ENCODE measurements around the gene AMHR2.
"Not testable (repeated sequence)": the region's sequence is repeated elsewhere in the genome, so short reads cannot be mapped to it uniquely, and the experiment has no call there.

AMHR2 gene

GRCh38 chr12:53415752-53416389 lies 7.8 kb upstream of the AMHR2 start:
- not testable (repeated sequence) for DNase-seq

- DNase-seq: not testable (repeated sequence)
Measured at GRCh38 chr12:53417291-53417816, 6.3 kb upstream of the AMHR2 start.

- DNase-seq: no peak
Measured at GRCh38 chr12:53418221-53418620, 5.4 kb upstream of the AMHR2 start.

GRCh38 chr12:53419756-53420155 lies 3.9 kb upstream of the AMHR2 start:
- DNase-seq: no peak

- DNase-seq: not testable (repeated sequence)
Measured at GRCh38 chr12:53422247-53422646, 1.4 kb upstream of the AMHR2 start.

GRCh38 chr12:53424626-53425514 lies 1.2 kb downstream of the AMHR2 start:
- no peak for DNase-seq

- DNase-seq: no peak
Measured at GRCh38 chr12:53425515-53426150, 2.0 kb downstream of the AMHR2 start.

- DNase-seq: no peak
Measured at GRCh38 chr12:53427905-53428594, 4.4 kb downstream of the AMHR2 start.

- DNase-seq: no peak
Measured at GRCh38 chr12:53428741-53429140, 5.1 kb downstream of the AMHR2 start.

GRCh38 chr12:53430116-53430515 lies 6.5 kb downstream of the AMHR2 start:
- no peak for DNase-seq

- no peak for DNase-seq
Measured at GRCh38 chr12:53431187-53431586, 7.5 kb downstream of the AMHR2 start.

GRCh38 chr12:53435326-53435725 lies 11.7 kb downstream of the AMHR2 start:
- not testable (repeated sequence) for DNase-seq

GRCh38 chr12:53439582-53439981 lies 15.9 kb downstream of the AMHR2 start:
- not testable (repeated sequence) for DNase-seq

GRCh38 chr12:53441040-53441833 lies 17.6 kb downstream of the AMHR2 start, which contains the start of gene PRR13:
Gene PRR13, plus strand, starts transcription at chr12:53441734. Its CDS starts 981 bp downstream, at chr12:53442715.
- DNase-seq: peak; percentile 100

GRCh38 chr12:53443955-53444354 lies 20.3 kb downstream of the AMHR2 start:
- DNase-seq: no peak

- not testable (repeated sequence) for DNase-seq
Measured at GRCh38 chr12:53444593-53445325, 21.1 kb downstream of the AMHR2 start.

GRCh38 chr12:53450936-53451335 lies 27.3 kb downstream of the AMHR2 start:
- DNase-seq: no peak

GRCh38 chr12:53451661-53452158 lies 28.1 kb downstream of the AMHR2 start, which contains the start of gene PCBP2:
Gene PCBP2, plus strand, starts transcription at chr12:53452102. Its CDS starts 2,699 bp downstream, at chr12:53454801.
- peak; percentile 98 for DNase-seq

- DNase-seq: peak; percentile 79
Measured at GRCh38 chr12:53452159-53453077, 28.8 kb downstream of the AMHR2 start.
